CD4-positive, alpha-beta T cell treated with Interleukin-12 subunit alpha and Interleukin-12 subunit beta, for 1 hour (primary cell): ENCODE data around the gene ABCB10.
"Not testable (repeated sequence)": the region's sequence is repeated elsewhere in the genome, so short reads cannot be mapped to it uniquely, and the experiment has no call there.

Experiments used
- DNase-seq: peaks from one replicate; pipeline ENCODE4 v3.0.0-alpha.2; 2020

ABCB10 gene

GRCh38 chr1:229570891-229571516, 12.5 kb upstream of the ABCB10 start:
- no peak for DNase-seq

- no peak for DNase-seq
These were observed 11.8 kb upstream of the ABCB10 start for GRCh38 chr1:229570305-229570704.

GRCh38 chr1:229567109-229567868, 8.8 kb upstream of the ABCB10 start:
- DNase-seq = no peak

- DNase-seq = no peak
These were observed 5.2 kb upstream of the ABCB10 start for GRCh38 chr1:229563701-229564100.

GRCh38 chr1:229563241-229563640, 4.7 kb upstream of the ABCB10 start:
- no peak for DNase-seq

GRCh38 chr1:229562686-229563085, 4.2 kb upstream of the ABCB10 start:
- no peak for DNase-seq

- no peak for DNase-seq
These were observed 2.6 kb upstream of the ABCB10 start for GRCh38 chr1:229561141-229561540.

GRCh38 chr1:229560124-229560523, 1.6 kb upstream of the ABCB10 start:
- not testable (repeated sequence) for DNase-seq

- DNase-seq = not testable (repeated sequence)
These were observed 862 bp upstream of the ABCB10 start for GRCh38 chr1:229559336-229559801.

GRCh38 chr1:229557913-229558414, 543 bp downstream of the ABCB10 start:
- peak; percentile 27 for DNase-seq

GRCh38 chr1:229557200-229557850, 1.2 kb downstream of the ABCB10 start:
- peak; percentile 25 for DNase-seq

- no peak for DNase-seq
These were observed 3.5 kb downstream of the ABCB10 start for GRCh38 chr1:229554886-229555621.

GRCh38 chr1:229553621-229554130, 4.8 kb downstream of the ABCB10 start:
- DNase-seq = no peak

- no peak for DNase-seq
These were observed 5.8 kb downstream of the ABCB10 start for GRCh38 chr1:229552732-229553131.

GRCh38 chr1:229550812-229551567, 7.5 kb downstream of the ABCB10 start:
- DNase-seq = no peak

GRCh38 chr1:229547542-229547941, 11.0 kb downstream of the ABCB10 start:
- no peak for DNase-seq

GRCh38 chr1:229544587-229544986, 13.9 kb downstream of the ABCB10 start:
- DNase-seq = no peak

- no peak for DNase-seq
These were observed 18.5 kb downstream of the ABCB10 start for GRCh38 chr1:229539863-229540506.

GRCh38 chr1:229538945-229539344, 19.6 kb downstream of the ABCB10 start:
- DNase-seq = no peak

GRCh38 chr1:229537894-229538293, 20.6 kb downstream of the ABCB10 start:
- DNase-seq = no peak

- no peak for DNase-seq
These were observed 21.5 kb downstream of the ABCB10 start for GRCh38 chr1:229536982-229537381.
